Measurements from ENCODE around the gene SPRY4. TPM values are rescaled to one million over a fixed set of nuclear protein-coding genes. Genes with fewer than 3 reads are reported as not detected.
"Not testable (repeated sequence)": the region's sequence is repeated elsewhere in the genome, so short reads cannot be mapped to it uniquely, and the experiment has no call there.

The SPRY4 gene
- polyA plus RNA-seq, 4 donors: 32.5 to 36.5 (median 34.0) TPM

DNA sequence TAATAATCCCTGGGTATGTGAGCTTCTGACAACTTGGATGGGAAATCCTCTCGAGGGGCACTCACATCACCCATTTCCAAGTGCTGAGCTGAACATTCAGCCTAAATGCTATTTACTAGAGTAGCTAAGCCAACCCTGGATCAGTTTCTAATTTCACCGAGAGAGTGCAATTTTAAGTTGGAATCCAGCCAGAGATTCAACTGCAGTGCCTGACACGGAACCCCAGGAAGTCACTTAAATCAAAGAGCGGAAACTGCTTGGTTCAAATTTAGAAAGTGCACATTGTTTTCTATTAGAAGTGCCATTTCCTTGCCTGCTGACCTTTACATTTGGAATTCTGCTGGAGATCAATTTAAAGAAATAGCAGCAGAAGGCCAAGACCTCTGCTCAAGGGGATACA, 8.8 kb downstream of the SPRY4 start:
- DNase-seq (ENCODE audit: low read depth in 4 of 4, low spot score in 3 of 4): no peak

DNA sequence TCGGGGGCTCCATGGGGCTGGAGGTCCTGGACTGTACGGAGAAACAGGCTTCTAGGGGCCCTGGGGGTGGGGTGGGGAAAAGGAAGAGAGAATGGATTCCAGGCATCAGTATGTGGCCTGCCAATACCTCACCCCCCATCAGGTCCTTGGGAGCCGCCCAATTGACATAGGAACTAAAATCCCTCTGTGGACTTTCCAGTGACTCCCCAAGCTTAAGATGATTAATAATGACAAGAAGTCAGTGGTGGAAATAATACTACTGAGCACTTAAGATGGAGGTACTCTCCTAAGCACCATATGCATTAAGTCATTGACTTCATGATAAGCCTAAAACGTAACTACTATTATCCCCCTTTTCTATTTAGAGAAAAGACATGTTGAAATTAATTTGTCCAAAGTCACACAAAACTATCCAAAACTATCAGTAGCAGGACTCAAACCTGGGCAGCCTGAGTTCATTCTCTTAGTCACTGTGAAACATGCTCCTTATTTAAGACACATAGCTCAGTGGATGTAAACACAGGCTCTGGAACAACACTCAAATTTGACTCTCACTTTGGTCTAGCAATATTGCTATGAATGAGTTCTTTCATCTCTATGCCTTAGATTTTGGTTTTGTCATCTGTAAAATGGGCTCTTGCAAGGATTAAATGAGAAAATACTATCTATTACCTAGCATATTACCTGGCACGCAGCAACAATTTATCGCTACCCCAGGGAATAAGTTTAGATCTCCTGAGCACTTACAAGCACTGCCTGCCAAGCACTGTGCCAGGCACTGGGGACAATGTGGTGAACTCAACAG, 9.5 kb downstream of the SPRY4 start:
- no peak for DNase-seq (ENCODE audit: low read depth in 4 of 4, low spot score in 3 of 4)

DNA sequence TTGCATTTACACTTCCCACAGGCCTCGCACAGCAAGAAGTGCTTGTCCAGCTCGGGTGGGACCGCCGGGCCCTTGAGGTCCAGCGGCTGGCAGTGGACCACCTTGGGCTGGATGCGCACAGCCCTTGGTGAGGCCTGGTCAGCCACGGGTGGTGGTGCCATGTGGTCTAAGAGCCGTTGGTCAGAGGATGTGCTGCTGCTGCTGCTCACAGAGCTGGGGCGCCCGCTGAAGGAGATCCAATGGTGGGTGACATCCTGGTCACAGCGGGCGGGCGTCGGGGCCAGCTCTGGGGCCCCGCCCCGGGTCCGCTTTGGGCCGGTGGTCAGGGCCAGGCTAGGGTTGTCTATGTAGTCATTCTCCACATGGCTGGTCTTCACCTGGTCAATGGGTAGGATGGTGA, 10.2 kb downstream of the SPRY4 start:
- no peak for DNase-seq (ENCODE audit: low read depth in 4 of 4, low spot score in 3 of 4)

GRCh38 chr5:142314109-142314508, 10.7 kb downstream of the SPRY4 start:
- no peak for DNase-seq (ENCODE audit: low read depth in 4 of 4, low spot score in 3 of 4)

DNA sequence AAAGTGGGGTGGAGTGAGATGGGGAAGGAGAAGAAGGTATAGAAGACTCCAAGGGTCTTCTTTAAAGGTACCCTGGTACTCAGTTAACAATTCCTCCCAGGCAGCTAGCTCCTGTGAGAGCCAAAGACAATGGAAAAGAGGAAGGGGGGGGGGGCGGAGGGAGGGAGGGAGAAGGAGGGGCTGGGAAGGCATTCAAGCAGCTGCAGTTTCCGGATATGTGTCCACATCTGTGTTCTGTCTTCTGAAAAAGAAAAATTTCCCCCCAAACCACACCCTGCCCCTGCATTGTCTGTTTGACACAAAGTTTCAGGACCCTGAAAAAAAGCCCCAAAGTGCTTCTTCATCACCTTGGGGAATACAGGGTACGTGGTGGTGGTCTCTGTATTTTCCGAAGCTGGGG, 11.1 kb downstream of the SPRY4 start:
- no peak for DNase-seq (ENCODE audit: low read depth in 4 of 4, low spot score in 3 of 4)

GRCh38 chr5:142313275-142313674, 11.5 kb downstream of the SPRY4 start:
- DNase-seq (ENCODE audit: low read depth in 4 of 4, low spot score in 3 of 4): no peak

DNA sequence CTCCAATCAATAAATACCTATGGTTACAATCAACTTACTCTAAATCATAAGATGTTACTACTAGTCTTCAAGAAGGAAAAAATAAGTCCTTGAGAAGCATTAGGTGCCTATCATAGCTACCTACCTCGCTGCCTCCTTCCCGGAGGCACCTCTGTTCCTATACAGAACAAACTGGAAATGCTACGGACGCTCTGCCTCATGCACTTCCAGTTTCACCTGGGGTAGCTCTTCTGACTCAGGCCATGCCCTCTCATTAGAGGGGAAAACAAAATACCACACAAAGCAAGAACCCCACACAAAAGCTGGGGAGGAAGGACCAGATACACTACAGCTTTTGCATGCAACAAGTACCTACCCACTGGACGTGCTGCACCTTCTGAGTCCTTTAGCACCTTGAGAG, 12.4 kb downstream of the SPRY4 start:
- DNase-seq (ENCODE audit: low read depth in 4 of 4, low spot score in 3 of 4): no peak

- DNase-seq (ENCODE audit: low read depth in 4 of 4, low spot score in 3 of 4): no peak
Observed at GRCh38 chr5:142311725-142312124, 13.1 kb downstream of the SPRY4 start.

GRCh38 chr5:142310803-142311202, 14.0 kb downstream of the SPRY4 start:
- no peak for DNase-seq (ENCODE audit: low read depth in 4 of 4, low spot score in 3 of 4)

GRCh38 chr5:142309747-142310318, 15.0 kb downstream of the SPRY4 start:
- DNase-seq (ENCODE audit: low read depth in 4 of 4, low spot score in 3 of 4): no peak

DNA sequence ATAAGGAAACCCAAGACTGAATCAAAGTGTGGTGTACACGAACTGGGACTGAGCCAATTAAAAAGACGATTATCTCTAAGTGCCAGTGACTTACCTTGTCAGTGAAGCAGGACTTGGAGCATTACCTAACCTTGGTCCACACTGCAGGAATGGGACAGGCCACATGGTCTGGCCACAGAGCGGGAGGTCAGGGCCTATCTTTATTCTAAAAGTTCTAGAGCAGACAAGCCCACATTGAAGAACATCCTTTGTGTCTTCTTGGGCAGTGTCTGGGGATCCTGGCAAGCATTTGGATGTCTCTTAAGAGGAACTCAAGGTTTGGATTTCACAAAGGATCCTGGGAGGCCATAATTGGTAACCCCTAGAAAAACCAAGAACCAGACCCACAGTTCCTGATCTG, 16.5 kb downstream of the SPRY4 start:
- no peak for DNase-seq (ENCODE audit: low read depth in 4 of 4, low spot score in 3 of 4)

DNA sequence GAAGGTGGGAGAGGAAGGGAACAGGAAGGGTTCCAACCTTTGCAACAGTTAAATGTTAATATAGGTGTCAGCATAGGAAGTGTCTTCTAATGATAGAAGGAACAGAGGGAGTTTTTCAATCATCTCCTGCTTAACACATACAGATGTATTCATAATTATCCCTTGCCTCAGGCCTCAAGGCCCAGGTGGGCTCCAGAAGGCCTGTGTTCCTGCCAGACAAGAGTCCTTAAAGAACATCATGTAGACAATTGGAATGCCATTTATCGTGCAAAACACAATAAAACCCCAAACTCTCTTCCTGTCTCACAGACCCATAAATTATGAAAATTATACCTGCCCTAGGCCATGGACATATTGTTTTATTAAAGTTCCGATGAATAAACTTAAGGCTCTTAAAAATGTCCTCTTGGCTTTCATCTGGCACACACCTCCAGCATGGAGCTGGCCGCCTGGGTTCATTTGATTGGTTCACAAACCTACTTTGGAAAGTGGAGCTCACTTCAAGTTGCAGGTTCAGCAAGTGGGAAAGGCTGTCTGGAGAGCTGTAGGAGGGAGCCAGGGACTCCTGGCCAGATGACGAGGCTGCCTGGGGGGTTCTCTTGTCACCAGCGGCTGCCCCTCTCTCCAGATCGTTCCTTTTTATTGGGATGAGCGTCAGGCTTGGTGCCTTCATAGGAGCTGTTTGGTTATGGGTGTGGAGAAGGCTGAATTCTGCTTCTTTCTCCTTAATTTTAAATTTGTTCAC, 17.5 kb downstream of the SPRY4 start:
- no peak for DNase-seq (ENCODE audit: low read depth in 4 of 4, low spot score in 3 of 4)

- no peak for DNase-seq (ENCODE audit: low read depth in 4 of 4, low spot score in 3 of 4)
Observed at GRCh38 chr5:142306077-142306502, 18.7 kb downstream of the SPRY4 start.

- DNase-seq (ENCODE audit: low read depth in 4 of 4, low spot score in 3 of 4): no peak
Observed at GRCh38 chr5:142305211-142305610, 19.6 kb downstream of the SPRY4 start.

- DNase-seq (ENCODE audit: low read depth in 4 of 4, low spot score in 3 of 4): no peak
Observed at GRCh38 chr5:142304013-142304701, 20.7 kb downstream of the SPRY4 start.

DNA sequence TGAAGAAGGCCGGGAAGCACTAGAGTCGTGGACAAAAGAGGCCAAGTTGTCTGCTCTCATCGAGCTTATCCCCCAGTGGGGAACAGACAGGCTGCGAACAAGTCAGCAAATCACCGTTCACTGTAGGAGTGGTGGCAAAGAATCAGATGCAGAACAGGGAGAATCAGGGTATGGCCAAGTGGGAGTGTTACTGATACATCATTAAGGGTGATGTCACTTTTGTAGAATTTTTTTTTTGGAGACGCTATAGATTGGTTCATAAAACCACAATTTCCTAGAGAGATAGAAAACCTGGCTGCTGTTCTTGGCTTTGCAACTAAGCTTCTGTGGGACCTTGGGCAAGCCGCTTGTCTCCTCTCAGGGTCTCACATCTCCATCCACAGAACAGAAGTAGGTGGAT, 21.3 kb downstream of the SPRY4 start:
- DNase-seq (ENCODE audit: low read depth in 4 of 4, low spot score in 3 of 4): no peak

GRCh38 chr5:142301540-142301939, 23.3 kb downstream of the SPRY4 start:
- no peak for DNase-seq (ENCODE audit: low read depth in 4 of 4, low spot score in 3 of 4)

DNA sequence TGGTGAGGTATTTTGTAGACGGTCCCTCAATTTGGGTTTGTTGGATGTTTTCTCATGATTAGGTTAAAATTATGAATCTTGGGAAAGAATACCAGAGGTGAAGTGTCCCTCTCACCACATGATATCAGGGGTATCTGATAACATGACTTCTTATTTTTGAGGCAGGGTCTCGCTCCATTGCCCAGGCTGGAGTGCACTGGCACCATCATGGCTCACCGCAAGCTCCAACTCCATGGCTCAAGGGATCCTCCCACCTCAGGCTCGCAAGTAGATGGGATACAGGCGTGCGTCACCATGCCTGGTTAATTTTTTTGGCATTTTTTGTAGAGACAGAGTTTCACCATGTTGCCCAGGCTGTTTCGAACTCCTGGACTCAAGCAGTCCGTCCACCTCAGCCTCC, 24.1 kb downstream of the SPRY4 start:
- no peak for DNase-seq (ENCODE audit: low read depth in 4 of 4, low spot score in 3 of 4)

DNA sequence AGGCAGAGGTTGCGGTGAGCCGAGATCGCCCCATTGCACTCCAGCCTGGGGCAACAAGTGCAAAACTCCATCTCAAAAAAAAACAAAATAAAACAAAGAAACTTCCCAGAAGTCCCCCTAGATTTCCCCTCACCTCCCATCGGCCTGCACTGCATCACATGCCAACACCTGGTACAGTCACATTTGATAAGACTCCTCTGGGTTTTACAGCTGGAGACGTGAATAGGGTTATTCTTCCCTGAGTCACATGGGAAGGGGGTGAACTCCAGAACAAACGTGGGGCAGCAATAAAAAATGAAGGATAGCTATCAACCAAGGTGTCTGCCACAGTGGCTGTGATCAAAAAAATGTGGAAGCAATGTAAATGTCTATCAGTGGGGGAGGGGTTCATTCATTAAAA, 26.0 kb downstream of the SPRY4 start:
- no peak for DNase-seq (ENCODE audit: low read depth in 4 of 4, low spot score in 3 of 4)

- DNase-seq (ENCODE audit: low read depth in 4 of 4, low spot score in 3 of 4): not testable (repeated sequence)
Observed at GRCh38 chr5:142297786-142298185, 27.0 kb downstream of the SPRY4 start.

- DNase-seq (ENCODE audit: low read depth in 4 of 4, low spot score in 3 of 4): peak in 1 of 4 donors; percentile 71
Observed at GRCh38 chr5:142296914-142297417, 27.9 kb downstream of the SPRY4 start.
